NCI-H345 treated with DMSO at 0.1 percent for 48 hours (cell line): Measurements from ENCODE around the gene UBAC2.

Source experiments
- DNase-seq: peaks from one replicate; lab custom pipeline; 2025; ENCODE audit not compliant: unreplicated experiment; lab: John Stamatoyannopoulos, UW

Gene UBAC2

DNA sequence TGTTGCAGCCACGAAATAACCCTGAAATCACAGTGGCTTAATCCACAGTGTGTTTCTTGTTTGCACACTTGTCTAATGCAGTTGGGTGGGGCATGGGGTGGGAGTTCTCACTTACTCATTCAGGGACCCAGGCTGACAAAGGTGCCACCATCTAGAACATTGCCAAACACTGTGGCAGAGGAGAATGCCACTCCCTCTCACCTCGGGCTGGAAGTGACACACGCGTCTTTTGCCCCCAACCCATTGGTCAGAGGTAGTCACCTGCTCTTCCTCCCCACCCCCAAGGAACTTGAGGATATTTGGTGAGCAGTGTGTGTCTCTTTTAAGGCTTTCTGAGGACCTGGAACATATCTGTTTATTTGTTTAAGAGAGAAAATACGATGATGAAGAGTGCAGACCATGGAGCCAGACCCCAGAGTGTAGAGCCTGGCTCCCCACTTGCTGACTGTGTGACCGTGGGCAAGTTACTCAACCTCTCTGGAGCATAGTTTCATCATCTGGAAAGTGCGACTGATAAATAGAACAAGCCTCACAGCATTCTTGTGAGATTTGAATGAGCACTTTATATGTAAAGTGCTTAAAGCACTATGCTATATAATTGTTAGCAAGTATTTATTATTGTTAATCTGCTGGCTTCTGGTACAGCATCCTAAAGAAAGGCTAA is 89.2 kb downstream of the UBAC2 start:
- DNase-seq, result no peak

DNA sequence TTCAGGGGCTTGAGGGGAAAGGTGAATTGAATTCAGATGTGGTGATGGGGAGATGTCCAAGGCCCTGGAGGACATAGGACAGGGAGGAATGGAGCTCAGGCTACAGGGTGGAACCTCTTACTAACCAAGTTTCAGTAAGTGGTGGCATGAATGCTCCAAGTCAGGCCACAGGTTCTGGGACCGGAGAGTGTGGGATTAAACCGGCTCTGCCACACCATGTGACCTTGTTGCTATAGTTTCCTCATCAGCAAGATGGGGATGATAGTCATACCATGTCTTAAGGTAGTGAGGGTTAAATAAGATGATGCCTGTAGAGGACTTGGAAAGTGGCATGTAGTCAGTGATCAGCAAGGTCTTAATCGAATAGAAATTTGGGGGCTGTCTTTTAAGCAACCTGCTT is 90.2 kb downstream of the UBAC2 start:
- no peak for DNase-seq

DNA sequence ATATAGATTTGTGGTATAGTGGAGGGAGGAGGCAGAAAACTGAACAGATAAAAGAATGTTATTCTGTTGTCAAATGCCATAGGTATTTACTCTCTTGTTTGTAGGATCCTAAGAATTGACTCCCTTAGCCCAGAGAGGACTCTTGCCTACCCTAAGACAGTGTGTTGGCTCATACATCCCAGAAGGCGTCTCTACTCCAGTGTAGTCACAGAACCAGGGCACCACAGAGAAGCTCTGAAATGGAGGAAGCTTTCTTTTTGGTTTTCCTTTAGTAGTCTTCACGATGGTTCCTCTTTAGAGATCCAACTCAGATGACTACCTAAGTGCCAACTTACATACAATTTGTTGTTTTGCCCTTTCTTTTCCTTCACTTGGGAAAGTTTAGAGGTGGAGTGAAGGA is 92.5 kb downstream of the UBAC2 start:
- no peak for DNase-seq

DNA sequence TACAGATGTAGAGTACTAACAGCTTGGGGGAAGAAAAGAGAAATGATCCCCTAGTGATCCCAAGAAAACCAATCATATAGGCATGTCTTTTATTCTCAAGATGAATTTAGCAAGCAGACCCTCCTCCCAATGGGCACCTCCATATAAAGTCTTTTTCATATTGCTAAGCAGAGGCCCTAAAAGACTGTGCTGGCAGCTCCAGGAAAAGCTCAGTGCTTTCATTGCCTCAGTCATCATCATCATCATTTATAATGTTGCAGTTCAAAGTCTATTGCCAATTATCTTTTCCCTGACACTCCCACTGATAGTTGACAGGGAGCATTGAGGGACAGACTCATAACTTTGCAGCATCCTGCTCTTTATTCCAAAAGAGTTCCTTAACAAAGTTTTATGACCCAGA is 93.5 kb downstream of the UBAC2 start:
- DNase-seq, result no peak

DNA sequence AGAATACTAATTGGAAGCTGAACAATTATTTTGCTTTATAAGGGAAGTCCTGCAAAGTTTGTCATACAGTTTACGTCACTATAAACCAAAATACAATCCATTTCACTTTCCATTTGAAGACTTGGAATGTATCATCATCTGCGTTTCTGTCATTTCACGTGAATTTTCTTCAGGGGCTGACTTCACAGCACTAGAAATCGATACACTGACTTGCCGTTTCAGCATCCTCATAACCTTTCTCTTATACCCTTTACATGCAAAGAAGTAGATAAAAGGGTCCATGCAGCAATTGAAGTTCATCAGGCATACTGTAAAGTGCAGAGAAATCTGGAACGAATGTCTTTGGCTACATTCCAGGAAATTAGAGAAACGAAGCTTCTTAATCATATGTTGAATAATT is 94.3 kb downstream of the UBAC2 start:
- DNase-seq, result no peak

DNA sequence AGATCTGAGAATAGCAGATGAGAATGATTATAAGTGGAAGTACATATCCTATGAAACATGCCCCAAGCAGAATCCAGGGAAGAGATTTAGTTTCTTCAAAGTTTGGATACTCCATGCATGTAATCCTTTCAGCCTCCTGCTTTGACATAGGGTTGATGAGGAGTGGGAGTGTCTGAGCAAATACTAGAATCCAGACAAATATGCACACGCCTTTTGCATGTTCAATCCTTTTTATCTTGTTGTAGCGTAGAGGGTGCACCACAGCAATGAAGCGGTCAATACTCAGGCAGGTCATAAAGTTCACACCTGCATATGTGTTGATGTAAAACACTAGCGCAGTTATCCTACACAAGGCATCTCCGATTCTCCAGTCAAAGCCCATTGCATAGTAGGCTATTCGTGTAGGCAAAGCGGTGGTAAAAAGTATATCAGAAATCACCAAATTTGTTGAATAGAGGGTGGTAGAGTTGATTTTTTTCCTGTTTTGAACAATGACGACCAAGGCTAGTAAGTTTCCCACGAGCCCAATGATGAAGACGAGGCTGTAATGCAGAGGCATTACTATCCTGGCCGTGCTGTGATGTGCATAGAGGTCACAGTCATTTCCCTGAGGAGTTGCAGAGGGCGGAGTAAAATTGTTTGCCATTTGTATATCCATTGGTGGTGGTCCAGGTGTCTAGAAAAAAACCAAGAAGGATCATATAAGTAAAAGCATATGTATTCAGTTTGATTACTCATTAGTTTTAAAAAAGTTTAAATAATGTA is 95.0 kb downstream of the UBAC2 start:
- DNase-seq, result no peak

DNA sequence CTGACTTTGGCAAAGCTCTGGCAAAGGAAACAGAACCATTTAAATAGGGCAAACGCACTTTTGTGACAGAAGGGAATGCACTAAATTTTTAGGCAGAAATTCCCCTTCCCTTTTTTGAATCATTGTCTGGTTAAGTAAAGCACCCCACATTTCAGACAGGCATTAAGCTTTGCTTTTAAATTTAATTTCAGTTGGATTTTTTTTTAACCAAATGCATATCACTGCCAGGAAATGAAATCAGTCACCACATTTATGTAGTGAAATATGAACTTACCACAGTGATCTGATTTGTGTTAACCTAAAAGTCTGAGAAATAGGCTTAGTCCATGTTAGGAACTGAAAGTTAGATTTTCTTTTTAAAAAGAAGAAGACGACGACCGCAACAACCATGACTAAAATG is 95.7 kb downstream of the UBAC2 start:
- DNase-seq, result no peak

DNA sequence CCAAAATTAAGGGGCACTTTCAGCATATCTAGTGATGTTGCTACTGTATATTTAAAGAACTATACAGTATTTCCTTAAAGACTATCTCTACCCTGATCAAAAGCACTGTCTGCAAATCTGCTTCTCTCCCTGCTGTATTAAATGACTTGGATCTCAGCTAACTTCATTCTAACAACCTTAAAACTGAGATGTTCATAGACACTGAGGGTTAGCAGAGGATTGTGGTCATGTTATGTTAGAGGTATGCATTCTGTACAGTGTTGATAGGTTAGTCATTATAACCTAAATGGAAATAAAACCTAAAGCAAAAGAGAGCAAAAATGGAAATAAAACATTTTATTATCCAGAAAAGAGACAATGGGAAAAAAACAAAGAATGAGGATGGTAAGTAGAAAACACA is 96.7 kb downstream of the UBAC2 start:
- DNase-seq, result no peak

DNA sequence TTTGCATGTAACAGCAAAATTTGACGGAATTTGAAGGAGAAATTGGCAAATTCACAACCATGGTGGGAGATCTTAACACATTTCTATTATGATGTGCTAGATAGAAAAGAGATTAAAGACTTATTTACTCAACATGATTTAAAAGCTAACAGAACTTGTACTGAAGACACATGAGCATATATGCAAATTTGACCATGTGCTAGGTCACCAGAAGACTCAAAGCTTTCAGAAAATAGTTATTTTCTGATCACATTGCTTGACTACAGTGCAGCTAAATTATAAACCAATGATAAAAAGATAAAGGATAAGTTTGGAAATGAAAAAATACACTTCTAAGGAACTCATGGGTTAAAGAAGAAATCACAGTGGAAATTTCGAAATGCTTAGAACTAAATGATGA is 97.4 kb downstream of the UBAC2 start:
- no peak for DNase-seq

DNA sequence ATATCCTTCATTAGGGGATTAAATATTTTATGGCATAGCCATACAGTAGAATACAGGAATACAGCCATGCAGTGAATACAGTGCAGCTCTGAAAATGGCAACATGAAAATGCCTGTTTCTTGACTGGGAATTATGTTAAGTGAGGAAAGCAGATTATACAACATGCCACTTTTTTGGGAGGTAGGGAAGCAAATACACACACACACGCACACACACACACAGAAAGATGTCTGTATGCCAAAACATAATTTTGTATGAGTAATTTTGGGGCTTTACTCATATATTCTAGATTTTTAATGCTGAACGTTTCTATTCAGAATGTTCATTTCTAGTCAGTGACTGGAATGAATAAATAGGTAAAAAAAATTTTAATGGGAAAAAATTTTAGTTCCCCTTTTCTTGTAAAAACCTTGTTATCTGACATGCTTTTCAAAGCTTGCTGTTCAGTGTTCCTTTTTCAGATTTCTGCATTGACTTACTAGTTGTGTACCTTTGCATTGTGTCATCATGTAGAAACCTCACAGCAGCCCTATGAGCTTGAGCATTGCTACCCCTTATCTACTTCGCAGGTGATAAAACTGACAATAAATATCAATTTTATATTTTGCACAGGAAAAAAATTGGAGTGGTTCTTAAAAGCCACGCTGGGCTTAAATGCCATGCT is 98.7 kb downstream of the UBAC2 start:
- DNase-seq, result no peak

DNA sequence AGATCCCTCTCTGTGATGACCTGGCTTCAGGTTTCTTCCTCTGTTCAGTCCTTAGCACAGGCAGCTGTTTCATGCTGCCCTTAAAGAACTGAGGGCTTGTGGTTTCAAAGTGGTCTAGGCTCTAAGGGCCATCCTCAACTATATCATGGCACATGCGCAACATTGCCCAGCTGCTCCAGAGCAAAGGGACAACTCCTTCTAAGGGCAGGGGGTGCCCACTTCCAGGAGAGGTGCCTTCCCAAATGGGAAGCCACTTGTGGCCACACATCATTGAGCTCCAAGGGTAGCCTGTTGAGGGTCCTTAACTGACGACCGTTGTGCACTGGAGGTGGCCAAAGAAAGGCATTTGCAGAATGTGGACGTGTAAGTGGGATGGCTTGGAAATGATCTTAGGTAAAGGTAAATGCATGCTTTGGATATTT is 99.3 kb downstream of the UBAC2 start:
- DNase-seq, result no peak

DNA sequence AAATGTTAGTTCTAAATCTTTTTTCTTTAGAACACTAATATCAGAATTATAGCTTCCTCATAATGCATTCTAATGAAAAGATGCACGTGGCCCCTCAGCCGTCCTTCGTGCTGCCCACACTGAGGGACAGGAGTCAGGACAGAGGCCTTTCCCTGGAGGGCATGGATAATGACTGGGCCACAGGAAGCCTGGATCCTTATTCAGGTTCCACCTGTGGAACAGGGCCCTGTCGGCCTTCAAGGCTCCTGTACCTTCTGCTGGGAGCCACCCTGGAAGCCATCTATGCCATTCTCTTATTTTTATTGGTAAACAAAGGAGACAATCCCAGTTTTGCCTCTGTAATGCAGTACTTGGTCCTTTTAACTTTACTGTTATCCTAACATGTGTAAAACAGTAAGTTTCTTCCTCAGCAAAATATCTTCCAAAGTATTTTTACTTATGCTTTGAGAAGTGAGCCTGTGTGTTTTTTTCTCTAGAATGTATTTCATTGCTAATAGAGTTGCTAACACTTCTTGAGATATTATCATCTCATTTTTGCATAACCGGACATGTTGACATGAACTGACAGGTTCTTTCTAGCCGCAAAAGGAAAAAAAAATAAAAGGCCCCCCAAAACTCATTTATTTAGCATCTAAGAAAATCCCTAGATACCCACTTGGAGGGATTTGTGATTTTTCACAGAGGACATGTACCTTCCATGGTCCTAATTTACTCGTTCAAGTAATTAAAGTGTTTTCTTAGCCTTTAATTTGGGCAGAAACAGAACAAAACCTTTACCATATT is 100.6 kb downstream of the UBAC2 start:
- DNase-seq, result no peak

DNA sequence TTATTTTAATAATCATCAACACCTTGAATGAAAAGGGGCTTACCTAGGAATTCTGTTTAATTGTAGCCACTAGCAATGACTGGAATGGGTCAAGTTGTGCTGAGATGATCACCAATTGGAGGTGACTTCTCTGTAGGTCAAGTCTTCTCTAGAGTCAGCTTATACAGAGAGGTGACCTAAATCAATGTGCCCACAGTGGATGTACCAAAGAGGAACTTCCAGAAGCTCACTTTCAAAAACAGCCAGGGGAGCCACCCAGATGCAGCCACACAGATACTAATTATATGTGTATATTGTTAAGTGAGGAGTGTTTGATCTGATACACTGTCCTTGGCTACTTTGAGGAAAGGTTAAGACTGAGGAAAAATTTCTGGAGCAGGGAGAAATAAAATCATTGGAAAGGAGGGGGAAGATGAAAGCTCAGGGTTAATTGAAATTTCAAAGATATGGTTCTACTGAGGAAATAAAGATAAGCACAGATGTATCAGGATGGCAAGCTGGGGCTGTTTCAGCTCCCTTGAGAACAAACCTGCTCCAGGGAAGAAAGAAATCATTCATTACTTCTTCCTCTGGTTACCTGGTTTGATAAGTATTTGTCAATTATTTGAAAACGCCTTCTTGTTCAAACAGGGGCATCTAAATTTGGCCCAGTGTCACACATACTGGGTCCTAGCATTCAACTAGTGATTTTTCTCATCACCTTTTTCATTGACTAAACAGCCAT is 101.4 kb downstream of the UBAC2 start:
- no peak for DNase-seq

DNA sequence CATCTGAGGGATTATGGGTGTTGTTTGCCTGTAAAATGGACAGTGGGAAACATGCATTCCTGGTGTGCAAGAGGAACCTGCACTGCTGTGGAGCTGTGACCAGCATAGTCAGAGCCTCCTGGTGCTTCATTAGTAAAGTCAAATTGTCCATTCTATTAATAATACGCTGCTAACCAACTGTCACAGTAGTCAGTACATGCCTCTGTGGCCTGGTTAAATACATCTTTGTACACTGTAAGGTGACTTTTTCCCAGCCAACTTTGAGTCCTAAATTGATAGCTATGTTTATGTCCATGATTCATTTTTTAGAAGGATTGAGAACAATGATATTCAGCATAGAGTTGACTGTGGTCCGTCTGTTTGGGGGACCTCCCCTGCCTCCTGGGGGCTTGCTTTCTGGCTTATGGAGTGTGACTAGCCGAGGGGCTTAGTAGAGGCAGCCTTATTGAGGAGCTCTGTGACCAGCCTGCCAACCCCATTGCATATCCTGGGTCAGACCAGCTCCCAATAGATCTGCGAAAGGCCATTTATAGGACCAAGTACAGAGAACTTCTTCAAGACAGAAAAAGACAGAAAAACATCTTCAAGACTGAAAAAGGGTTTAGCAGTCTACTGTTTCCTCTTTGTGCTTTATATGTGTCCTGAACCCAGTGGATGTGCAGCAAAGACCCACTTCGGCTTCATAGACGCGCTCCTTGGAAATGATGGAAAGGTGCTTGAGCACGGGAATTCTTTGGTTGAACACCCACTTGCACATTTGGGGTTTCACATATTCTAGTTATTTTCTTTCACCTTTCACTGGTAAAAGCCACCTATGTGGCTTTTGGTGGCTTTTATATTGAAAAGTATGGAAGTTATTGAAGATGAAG is 102.2 kb downstream of the UBAC2 start:
- no peak for DNase-seq

DNA sequence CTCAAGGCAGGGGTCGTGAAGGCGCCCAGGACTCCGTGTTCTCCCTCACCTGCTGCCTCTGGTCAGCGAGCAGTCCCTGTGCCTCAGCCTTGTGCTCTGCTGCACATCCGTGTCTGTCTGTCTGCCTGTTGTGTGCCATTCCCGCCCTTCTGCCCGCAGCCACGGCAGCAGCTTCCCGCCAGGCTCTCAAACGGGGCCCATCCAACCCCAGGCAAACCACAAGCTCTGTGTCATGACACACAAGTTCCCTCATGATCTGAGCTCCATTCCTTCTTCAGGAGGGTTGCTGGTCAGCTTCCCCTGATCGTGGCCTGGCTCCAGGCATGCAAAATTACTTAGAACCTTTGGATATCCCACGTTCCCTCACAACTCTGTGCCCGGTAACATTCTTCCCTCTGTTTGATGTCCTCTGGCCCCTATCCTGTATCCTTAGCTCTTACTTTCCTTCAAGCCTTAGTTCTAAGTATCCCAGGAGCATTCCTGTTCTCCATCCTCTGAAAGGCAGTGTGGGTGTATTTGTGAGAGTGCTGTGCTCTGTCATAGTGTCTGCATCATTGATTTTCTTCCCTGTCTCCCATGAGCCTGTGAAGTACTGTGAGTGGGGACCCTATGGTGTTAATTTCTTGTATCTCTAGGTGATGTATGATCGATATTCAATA is 103.3 kb downstream of the UBAC2 start:
- no peak for DNase-seq

DNA sequence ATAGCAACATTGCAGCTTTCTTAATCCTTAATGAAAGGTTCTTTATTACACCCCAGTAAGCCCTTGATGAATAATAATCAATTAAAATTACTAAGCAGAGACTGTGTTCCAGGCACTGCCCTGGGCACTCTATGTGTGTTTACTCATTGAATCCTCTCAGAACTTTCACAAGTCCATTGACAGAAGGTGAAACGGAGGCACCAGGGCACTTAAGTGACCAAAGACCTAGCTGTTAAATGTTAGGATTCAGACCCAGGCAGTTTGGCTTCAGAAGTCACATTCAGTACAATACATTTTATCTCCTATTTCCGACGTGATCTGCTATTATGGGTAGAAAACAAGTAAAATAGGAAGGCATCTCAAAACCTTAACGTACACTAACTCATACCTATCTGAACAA is 103.9 kb downstream of the UBAC2 start:
- no peak for DNase-seq

DNA sequence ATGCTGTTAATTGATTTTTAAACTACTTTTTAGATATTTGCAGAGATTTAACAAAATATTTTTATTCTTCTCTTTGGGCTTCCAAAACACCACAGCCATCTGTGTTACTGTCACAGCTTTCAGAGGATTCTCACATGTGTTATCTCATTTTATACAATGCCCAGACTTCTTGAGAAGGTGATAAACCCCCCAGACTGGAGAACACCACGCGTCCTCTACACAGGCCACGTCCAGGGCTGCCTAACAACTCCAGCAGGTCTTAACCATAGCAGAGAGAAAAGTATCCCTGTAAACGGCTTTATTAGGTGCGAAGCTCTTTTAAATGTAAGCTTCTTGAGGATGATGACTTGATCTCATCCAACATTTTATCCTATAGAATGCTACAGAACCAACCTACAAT is 104.5 kb downstream of the UBAC2 start:
- DNase-seq, result no peak

DNA sequence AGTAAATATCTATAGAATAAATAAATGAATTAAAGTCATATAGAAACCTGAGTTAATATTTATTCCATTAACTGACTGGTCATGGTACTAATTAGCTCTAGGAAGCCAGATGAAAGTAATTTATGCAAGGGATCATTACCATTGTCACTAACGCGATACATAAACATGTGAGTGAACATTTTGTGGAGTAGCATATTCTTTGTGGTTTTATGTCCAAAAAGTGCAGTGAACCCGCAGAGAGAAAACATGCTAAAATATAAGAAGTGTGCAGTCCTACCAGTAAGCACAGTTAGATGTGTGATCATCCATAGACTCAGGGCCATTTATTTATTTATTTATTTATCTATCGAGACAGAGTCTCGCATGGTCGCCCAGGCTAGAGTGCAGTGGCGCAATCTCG is 104.9 kb downstream of the UBAC2 start:
- no peak for DNase-seq

DNA sequence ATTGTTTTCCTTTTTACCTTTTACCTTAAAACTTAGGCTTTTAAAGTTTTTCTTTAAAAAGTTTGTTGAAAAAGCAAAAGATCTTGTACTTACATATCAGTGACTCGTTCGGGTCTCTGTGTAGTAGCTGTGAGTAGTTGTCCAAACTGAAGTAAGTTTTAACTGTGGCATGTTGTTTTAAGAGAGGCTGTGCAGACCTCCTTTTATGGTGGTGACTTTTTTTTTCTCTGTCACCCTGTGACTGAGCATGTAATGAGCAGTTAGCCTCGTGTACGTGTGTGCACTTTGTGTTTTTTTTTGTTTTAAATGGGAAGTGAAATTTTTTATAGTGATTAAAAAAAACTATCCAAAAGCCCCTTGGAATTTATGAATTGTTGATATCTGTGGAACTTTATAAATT is 106.6 kb downstream of the UBAC2 start, which contains the start of gene GPR183:
Gene GPR183 (minus strand): TSS at position 153 of the 400 bp plus-strand sequence. CDS start 11,254 bp downstream, outside the sequence.
- DNase-seq, result no peak
